Panc1 (cell line): ENCODE measurements around the gene FAM50B. TPM values are rescaled to one million over a fixed set of nuclear protein-coding genes. Genes with fewer than 3 reads are reported as not detected.

ENCODE experiments used
- ATAC-seq: fragments of 200-7000 bp; cut with Tn5 transposase; 2 replicates; pipeline ENCODE4 v1.9.1; 2020; ENCODE audit warnings: mild to moderate bottlenecking, moderate library complexity
- BruUV-seq: library from RNA; stranded (reverse); fragments of 400-500 nt; replicated peaks from 2 replicates; lab custom pipeline; 2021; lab: Mats Ljungman, UMichigan
- CTCF ChIA-PET: fragments of 300-600 bp; sonication (Branson Sonifier 250); formaldehyde crosslinking; loops from one replicate; lab custom pipeline; 2022; ENCODE audit warnings: antibody characterized with exemption; lab: Charles Lee
- POLR2A ChIA-PET: fragments of 300-600 bp; sonication (Branson Sonifier 250); formaldehyde crosslinking; loops from one replicate; lab custom pipeline; 2022; ENCODE audit warnings: antibody characterized with exemption; lab: Charles Lee
- DNase-seq: peaks from one replicate; pipeline ENCODE4 v3.0.0-alpha.2; 2010; ENCODE audit warnings: low read depth, low spot score
- H3K27ac ChIP-seq: 2 replicates; pipeline ENCODE4 v1.5.1; 2011; ENCODE audit warnings: mild to moderate bottlenecking, low read length, inconsistent platforms
- H3K27me3 ChIP-seq: fragments of 200-500 bp; sonication (Bioruptor generic); 2 replicates; pipeline ENCODE4 v1.6.0; 2014; ENCODE audit warnings: low read length, inconsistent platforms; ENCODE audit not compliant: control insufficient read depth, insufficient read depth
- H3K36me3 ChIP-seq: fragments of 200-500 bp; sonication (Bioruptor generic); 2 replicates; pipeline ENCODE4 v1.5.1; 2014; ENCODE audit warnings: inconsistent platforms, mild to moderate bottlenecking, low read length, moderate library complexity; ENCODE audit not compliant: control insufficient read depth, insufficient read depth
- H3K4me1 ChIP-seq: 2 replicates; pipeline ENCODE4 v1.5.1; 2011; ENCODE audit warnings: inconsistent platforms, mild to moderate bottlenecking, low read length, moderate library complexity; ENCODE audit not compliant: control insufficient read depth, insufficient read depth
- H3K4me3 ChIP-seq, 2 experiments: 2 replicates each; pipeline ENCODE4 v1.5.1; 2011 to 2012; ENCODE audit warnings: low read depth in 2 of 2, low read length in 2 of 2, mild to moderate bottlenecking in 2 of 2, inconsistent platforms in 1 of 2, moderate library complexity in 1 of 2
- H3K9me3 ChIP-seq: fragments of 200-500 bp; sonication (Bioruptor generic); 2 replicates; pipeline ENCODE4 v1.5.1; 2014; ENCODE audit warnings: low read depth, mild to moderate bottlenecking, inconsistent platforms, low read length, moderate library complexity; ENCODE audit not compliant: control insufficient read depth, insufficient read depth
- CTCF ChIP-seq: fragments of 450-650 bp; IDR thresholded peaks from 2 replicates; pipeline ENCODE4 v1.5.1; 2017; ENCODE audit warnings: mild to moderate bottlenecking
- POLR2AphosphoS5 ChIP-seq: IDR thresholded peaks from 2 replicates; pipeline ENCODE4 v1.6.1; 2012; ENCODE audit warnings: mild to moderate bottlenecking, low read depth, low read length, moderate library complexity
- SIN3A ChIP-seq: IDR thresholded peaks from 2 replicates; pipeline ENCODE4 v1.6.1; 2012; ENCODE audit warnings: low read depth, mild to moderate bottlenecking, low read length, moderate library complexity, borderline replicate concordance; ENCODE audit not compliant: insufficient read depth
- TCF7L2 ChIP-seq: IDR thresholded peaks from 2 replicates; pipeline ENCODE4 v1.6.1; 2011; ENCODE audit warnings: mild to moderate bottlenecking, low read depth, low read length, inconsistent platforms
- in situ Hi-C: cut with HindIII; loops from 2 replicates; pipeline ENCODE4 v1.10.0; 2016; ENCODE audit warnings: low sequenced_read_pairs, low pct_unique_long_range_greater_than_20kb
- intact Hi-C: fragments of 100-400 bp; cut with micrococcal nuclease; formaldehyde crosslinking; loops from one replicate; pipeline ENCODE4 v1.10.0; 2022; ENCODE audit not compliant: unreplicated experiment
- total RNA-seq: library from RNA; stranded (reverse); gene quantifications from one replicate; pipeline ENCODE4 v1.2.1, GENCODE V29; 2021; ENCODE audit not compliant: unreplicated experiment
- TF ChIP-seq, protein P1 (sequence below), 2 experiments: IDR thresholded peaks; 2 replicates each; pipeline ENCODE4 v1.6.1; 2011 to 2012; ENCODE audit warnings: low read depth in 2 of 2, control low read depth in 1 of 2, low read length in 1 of 2, mild to moderate bottlenecking in 1 of 2, moderate library complexity in 1 of 2; ENCODE audit not compliant: insufficient read depth in 1 of 2

FAM50B gene
- total RNA-seq, 1 experiment from 2014 or later = not detected

GRCh38 chr6:3892603-3893002 lies 43.4 kb downstream of the FAM50B start:
- TF ChIP-seq, protein P1, sequence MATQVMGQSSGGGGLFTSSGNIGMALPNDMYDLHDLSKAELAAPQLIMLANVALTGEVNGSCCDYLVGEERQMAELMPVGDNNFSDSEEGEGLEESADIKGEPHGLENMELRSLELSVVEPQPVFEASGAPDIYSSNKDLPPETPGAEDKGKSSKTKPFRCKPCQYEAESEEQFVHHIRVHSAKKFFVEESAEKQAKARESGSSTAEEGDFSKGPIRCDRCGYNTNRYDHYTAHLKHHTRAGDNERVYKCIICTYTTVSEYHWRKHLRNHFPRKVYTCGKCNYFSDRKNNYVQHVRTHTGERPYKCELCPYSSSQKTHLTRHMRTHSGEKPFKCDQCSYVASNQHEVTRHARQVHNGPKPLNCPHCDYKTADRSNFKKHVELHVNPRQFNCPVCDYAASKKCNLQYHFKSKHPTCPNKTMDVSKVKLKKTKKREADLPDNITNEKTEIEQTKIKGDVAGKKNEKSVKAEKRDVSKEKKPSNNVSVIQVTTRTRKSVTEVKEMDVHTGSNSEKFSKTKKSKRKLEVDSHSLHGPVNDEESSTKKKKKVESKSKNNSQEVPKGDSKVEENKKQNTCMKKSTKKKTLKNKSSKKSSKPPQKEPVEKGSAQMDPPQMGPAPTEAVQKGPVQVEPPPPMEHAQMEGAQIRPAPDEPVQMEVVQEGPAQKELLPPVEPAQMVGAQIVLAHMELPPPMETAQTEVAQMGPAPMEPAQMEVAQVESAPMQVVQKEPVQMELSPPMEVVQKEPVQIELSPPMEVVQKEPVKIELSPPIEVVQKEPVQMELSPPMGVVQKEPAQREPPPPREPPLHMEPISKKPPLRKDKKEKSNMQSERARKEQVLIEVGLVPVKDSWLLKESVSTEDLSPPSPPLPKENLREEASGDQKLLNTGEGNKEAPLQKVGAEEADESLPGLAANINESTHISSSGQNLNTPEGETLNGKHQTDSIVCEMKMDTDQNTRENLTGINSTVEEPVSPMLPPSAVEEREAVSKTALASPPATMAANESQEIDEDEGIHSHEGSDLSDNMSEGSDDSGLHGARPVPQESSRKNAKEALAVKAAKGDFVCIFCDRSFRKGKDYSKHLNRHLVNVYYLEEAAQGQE (IDR thresholded peaks at IDR 0.05; ENCODE audit: insufficient read depth in 1 of 2, low read depth in 2 of 2, low read length in 1 of 2) = no peak
- TF ChIP-seq TCF7L2 = no peak
- intact Hi-C loops (no loop called here), in situ Hi-C loops (no loop called here)
- no TSS peak for BruUV-seq
- DNase-seq (no peak), ATAC-seq (no peak)
- no peaks in the 10 kb centered on the region for H3K9me3 ChIP-seq
- POLR2A ChIA-PET = no interaction called here
- H3K27me3 ChIP-seq = no peaks in the 10 kb centered on the region
- CTCF ChIA-PET = no interaction called here
- no peak overlapping the region for H3K4me3 ChIP-seq
- H3K27ac ChIP-seq = no peak overlapping the region
- H3K36me3 ChIP-seq = no peaks in the 10 kb centered on the region
- H3K4me1 ChIP-seq = peaks cover 6% of the 10 kb centered on the region

DNA sequence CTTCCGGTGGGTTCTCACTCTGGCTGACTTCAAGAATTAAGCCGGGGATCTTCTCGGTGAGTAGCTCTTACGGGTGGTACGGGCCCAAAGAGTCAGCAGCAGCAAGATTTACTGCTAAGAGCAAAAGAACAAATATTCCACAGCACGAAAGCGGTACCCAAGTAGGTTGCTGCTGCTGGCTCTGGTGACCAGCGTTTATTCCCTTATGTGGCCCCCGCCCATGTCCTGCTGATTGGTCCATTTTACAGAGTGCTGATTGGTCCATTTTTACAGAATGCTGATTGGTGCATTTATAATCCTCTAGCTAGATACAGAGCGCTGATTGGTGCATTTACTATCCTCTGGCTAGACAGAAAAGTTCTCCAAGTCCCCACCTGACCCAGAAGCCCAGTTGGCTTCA lies 44.3 kb downstream of the FAM50B start:
- ATAC-seq = no peak
- DNase-seq = no peak
- ChIA-PET POLR2A (no interaction called here), CTCF (no interaction called here)
- Histone ChIP-seq H3K4me3 (no peak overlapping the region), H3K36me3 (no peaks in the 10 kb centered on the region), H3K4me1 (no peaks in the 10 kb centered on the region), H3K27ac (no peak overlapping the region), H3K27me3 (no peaks in the 10 kb centered on the region), H3K9me3 (no peaks in the 10 kb centered on the region)
- BruUV-seq = no TSS peak
- no peak for TF ChIP-seq CTCF
- TF ChIP-seq SIN3A = no peak
- TF ChIP-seq POLR2AphosphoS5 = no peak
- TF ChIP-seq TCF7L2 = no peak
- TF ChIP-seq, protein P1 (IDR thresholded peaks at IDR 0.05; ENCODE audit: insufficient read depth in 1 of 2, low read depth in 2 of 2, low read length in 1 of 2) = no peak
- intact Hi-C loops = no loop called here
- in situ Hi-C loops = no loop called here
